Spinal cord (tissue), 10 donors: Measurements from ENCODE around the gene CCDC57. TPM values are rescaled to one million over a fixed set of nuclear protein-coding genes. Genes with fewer than 3 reads are reported as not detected.
A peak's percentile ranks its signal among the peaks of the same experiment; 100 is the strongest.

ENCODE experiments used
- DNase-seq, 6 donors: peaks; one replicate each; pipeline versions ENCODE4 v3.0.0 to v3.0.0-alpha.2; 2013 to 2015; ENCODE audit warnings: low spot score in 6 of 6, low read depth in 4 of 6
- H3K27ac ChIP-seq: one replicate; pipeline ENCODE4 v1.5.1; 2013; ENCODE audit warnings: low read depth, low read length, control low read depth
- H3K27me3 ChIP-seq: one replicate; pipeline ENCODE4 v1.6.1; 2013; ENCODE audit warnings: low read length; ENCODE audit not compliant: control insufficient read depth, insufficient read depth
- H3K36me3 ChIP-seq: one replicate; pipeline ENCODE4 v1.6.1; 2013; ENCODE audit warnings: low read length; ENCODE audit not compliant: control insufficient read depth, insufficient read depth
- H3K4me1 ChIP-seq: one replicate; pipeline ENCODE4 v1.6.1; 2013; ENCODE audit warnings: low read length; ENCODE audit not compliant: control insufficient read depth, insufficient read depth
- H3K4me3 ChIP-seq: one replicate; pipeline ENCODE4 v1.5.1; 2013; ENCODE audit warnings: low read depth, low read length, control low read depth
- H3K9me3 ChIP-seq: one replicate; pipeline ENCODE4 v1.6.1; 2013; ENCODE audit warnings: low read length; ENCODE audit not compliant: control insufficient read depth, insufficient read depth
- WGBS: methylation state at CpG from one replicate; pipeline ENCODE4 v1.1.5; 2013; ENCODE audit warnings: missing lambda C conversion rate; ENCODE audit not compliant: insufficient coverage; 5-methylcytosine and 5-hydroxymethylcytosine counted together
- polyA plus RNA-seq, 2 donors: library from polyadenylated mRNA; unstranded; fragments of 120-200 nt; gene quantifications; one replicate each; pipeline ENCODE4 v1.2.1, GENCODE V29; 2013; ENCODE audit not compliant: insufficient read length in 2 of 2
- total RNA-seq, 2 donors: library from RNA; depleted of rRNA in 1 of 2; stranded (reverse); fragments of 120-200 nt in 1 of 2; fragments of >200 nt in 1 of 2; gene quantifications; one replicate each; pipeline versions ENCODE4 v1.2.3 to v1.2.4, GENCODE V29; 2013 to 2014
- donor health status: healthy.

The CCDC57 gene
- total and polyA plus RNA-seq, 4 donors = 15.3 to 85.3 (median 39.7) TPM

DNA sequence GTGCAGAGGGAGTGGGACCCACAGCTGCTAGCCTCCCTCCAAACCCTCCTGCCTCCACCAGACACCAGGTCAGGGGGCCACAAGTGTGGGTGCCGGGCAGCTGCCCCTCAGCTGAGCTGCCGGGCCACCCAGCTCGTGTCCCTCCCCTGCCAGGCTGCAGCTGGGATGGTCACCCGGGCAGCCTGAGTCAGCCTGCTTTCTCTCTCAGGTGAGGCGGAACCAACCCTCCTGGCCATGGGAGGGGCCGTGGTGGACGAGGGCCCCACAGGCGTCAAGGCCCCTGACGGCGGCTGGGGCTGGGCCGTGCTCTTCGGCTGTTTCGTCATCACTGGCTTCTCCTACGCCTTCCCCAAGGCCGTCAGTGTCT is 23.1 kb upstream of the CCDC57 start:
- no peak overlapping the region for H3K27ac ChIP-seq
- H3K36me3 ChIP-seq = peaks cover 64% of the 10 kb centered on the region
- no peak for DNase-seq
- H3K4me3 ChIP-seq = no peak overlapping the region
- peaks cover 8% of the 10 kb centered on the region for H3K27me3 ChIP-seq
- H3K4me1 ChIP-seq = peaks cover 48% of the 10 kb centered on the region
- no peaks in the 10 kb centered on the region for H3K9me3 ChIP-seq
- WGBS = 74% methylated on average over 15 of the region's 15 CpGs

DNA sequence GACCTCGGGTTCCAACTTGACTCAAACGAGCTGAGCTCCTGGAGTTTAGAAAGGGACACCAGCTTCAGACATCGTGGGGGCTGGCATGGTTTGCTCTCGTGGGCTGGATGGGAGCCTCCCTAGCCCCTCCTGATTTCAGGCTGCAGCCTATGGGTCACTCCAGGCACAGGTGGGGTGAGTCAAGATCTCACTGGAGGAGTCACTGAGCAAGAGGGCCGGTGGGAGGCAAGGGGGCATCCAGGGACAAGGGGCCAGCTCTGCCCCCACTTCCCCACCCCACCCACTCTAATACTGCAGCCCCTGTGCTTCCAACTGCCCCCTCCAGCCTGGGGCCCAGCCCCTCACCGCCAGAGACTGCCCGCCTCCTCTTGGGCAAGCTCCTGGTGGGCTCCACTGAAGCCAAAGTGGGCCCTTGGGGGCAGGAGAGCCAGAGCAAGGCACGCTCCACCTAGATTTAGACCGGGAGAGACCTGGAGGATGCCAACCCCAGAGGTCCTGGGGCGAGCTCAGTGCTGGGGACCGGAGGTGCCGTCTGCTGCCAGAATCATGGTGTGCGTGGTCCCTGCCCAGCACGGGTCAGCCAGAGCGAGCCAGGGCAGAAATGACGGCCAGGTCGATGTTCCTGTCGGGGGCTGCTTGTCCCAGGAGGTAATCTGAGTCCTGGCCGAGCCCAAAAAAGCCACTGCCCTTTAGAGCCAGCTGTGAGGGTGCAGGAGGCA is 22.6 kb upstream of the CCDC57 start:
- WGBS = 88% methylated on average over 18 of the region's 19 CpGs
- no peak overlapping the region for H3K27ac ChIP-seq
- H3K36me3 ChIP-seq = peaks cover 59% of the 10 kb centered on the region
- no peaks in the 10 kb centered on the region for H3K9me3 ChIP-seq
- H3K4me3 ChIP-seq = no peak overlapping the region
- peaks cover 13% of the 10 kb centered on the region for H3K27me3 ChIP-seq
- peaks cover 48% of the 10 kb centered on the region for H3K4me1 ChIP-seq
- no peak for DNase-seq

DNA sequence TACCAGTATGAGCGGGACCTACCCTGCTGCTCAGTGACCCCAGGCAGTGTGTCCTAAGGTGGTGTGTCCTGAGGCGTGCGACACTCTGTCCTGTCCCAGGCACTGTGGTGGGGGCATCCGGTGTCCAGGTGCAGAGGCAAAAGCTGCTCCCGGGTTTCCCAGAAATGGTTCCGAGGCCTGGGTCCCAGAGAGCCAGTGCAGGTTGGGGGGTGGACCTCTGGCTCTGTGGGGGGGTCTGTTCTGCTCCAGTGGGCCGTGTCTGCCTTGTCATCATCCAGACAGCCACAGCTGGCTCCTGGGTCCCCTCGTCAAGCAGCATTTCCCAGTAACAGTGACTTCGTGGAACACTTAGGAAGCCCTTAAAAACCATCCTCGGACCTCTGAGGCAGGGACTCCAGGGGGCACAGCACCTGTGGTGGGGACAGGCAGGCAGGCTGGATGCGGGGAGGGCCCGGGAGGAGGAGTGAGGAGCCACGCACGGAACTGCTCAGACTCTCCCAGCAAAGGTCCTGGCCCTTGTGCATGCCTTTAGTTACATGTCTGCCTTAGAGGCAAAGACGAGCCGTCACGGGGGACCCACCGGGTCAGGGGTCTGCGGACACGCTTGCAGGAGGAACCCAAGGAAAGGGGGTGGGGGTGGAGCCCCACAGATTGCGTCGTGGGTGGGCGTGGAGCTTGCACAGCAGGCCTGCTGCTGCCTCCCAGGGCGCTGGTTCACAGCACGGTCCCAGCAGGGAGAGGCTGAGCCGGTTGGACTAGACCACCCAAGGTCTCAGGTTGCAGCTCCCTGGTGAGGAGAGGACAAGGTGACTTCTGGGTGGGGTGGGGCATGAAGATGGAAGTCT is 21.8 kb upstream of the CCDC57 start:
- H3K36me3 ChIP-seq = peaks cover 51% of the 10 kb centered on the region
- peaks cover 21% of the 10 kb centered on the region for H3K27me3 ChIP-seq
- DNase-seq = no peak
- no peak overlapping the region for H3K4me3 ChIP-seq
- 73% methylated on average over 25 of the region's 26 CpGs for WGBS
- no peak overlapping the region for H3K27ac ChIP-seq
- H3K9me3 ChIP-seq = no peaks in the 10 kb centered on the region
- H3K4me1 ChIP-seq = peaks cover 53% of the 10 kb centered on the region

DNA sequence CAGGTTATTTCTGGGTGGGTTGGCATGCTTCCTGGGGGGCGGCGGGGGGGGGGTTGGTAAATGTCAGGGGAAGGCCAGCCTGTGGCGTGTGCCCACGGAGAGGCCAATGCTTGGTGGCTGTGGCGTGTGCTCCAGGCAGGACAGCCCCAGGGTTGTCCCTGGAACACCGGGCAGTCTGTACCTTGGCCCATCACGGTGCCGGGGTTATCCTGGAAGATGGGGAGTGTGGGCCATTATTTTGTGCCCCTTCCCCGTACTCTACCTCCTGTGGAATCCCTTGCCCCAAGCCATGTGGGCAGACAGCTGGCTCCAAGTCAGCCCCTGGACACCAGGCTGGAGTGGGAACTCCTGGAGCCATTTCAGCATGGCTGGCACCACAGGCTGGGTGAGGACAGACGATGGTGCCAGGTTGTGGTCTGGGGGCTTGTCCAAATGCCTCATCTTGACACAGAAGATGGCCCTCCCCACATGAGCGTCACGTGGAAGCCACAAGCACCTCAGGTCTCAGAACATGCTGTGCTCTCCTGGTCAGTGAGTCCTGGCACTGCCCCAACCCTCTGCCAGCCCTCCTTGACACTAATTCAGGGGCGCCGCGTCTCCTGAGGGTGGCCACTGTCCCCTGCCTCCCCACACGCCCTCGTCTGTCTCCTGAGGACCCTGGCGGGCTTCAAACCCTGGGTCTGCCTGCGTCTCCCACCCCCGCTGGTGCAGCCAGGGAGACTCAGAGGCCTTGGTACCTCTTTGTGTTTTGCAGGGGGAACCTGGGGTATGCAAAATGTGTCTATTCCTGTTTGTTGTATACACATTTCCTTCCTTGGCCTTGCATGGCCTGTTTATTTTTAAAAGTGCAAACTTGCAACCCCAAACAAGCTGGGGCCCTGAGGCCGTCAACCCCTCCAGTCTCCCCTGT is 20.5 kb upstream of the CCDC57 start:
- Histone ChIP-seq H3K36me3 (peaks cover 38% of the 10 kb centered on the region), H3K27ac (no peak overlapping the region), H3K27me3 (peaks cover 31% of the 10 kb centered on the region), H3K4me3 (no peak overlapping the region), H3K9me3 (no peaks in the 10 kb centered on the region), H3K4me1 (peaks cover 60% of the 10 kb centered on the region)
- DNase-seq = no peak
- WGBS = 66% methylated on average over 13 of the region's 21 CpGs

DNA sequence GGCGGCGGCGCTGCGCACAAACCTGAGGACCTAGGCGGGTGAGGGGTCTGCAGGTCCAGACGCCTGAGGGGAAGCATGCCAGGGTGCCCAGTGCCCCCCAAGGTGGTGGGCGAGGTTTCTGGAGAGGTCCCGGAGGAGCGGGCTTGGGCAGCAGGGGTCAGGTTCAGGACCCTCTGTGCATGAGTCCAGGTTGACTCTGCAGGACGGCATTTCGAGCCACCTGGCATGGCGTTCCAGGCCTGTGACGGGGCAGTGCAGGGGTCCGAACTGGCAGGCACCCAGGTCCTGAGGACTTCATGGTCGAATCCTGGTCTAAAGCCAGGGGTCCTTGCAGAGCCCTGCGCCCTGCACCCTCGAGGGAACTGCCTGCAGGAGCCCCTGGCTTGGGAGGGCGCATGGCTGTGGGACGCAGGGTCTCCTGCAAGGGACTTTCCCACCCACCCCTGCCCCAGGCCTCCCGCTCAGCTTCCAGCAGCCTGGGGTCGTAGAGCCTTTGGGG is 19.7 kb upstream of the CCDC57 start:
- 69% methylated on average over 17 of the region's 21 CpGs for WGBS
- H3K36me3 ChIP-seq = peaks cover 30% of the 10 kb centered on the region
- no peak for DNase-seq
- H3K27me3 ChIP-seq = peaks cover 39% of the 10 kb centered on the region
- H3K4me1 ChIP-seq = peaks cover 61% of the 10 kb centered on the region
- H3K27ac ChIP-seq = no peak overlapping the region
- no peaks in the 10 kb centered on the region for H3K9me3 ChIP-seq
- no peak overlapping the region for H3K4me3 ChIP-seq

DNA sequence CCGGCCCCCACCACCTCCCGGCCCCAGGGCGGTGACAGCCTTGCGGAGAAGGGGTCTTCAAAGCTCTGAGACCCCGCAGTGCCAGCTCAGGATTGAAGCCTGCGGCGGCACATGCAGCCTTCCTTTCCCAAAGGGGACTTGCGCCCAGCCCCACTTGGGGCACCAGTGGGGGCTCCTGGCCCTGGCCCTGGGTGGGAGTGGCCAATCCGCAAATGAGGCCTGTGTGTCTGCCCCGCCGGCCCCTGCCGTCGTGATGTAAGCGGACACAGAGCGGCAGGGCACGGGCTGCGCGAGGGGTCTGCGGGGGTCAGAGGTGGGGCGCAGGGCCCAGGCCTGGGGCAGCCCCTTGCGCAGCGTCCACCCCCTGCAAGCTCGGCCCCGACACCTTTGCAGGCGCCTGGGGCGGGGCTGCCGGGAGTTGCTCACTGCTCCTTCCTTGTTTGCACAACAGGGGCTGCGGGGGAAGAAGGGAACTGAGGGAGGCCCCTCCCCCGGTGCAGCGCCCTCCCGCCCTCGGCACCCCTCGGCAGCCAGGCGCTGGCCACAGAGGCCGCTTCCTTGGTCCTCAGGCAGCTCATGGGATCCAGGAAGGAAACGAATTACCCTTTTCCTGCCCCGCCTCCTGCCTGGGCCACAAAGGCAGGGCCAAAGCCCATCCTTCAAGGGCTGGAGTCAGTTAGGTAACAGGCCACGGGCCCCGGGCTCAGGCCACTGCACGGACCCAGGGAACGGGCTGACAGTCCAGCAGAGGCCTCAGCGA is 19.1 kb upstream of the CCDC57 start:
- Histone ChIP-seq H3K4me3 (peak overlapping the region; percentile 36), H3K27me3 (peaks cover 43% of the 10 kb centered on the region), H3K27ac (peak overlapping the region; percentile 50), H3K9me3 (no peaks in the 10 kb centered on the region), H3K4me1 (peaks cover 58% of the 10 kb centered on the region), H3K36me3 (peaks cover 24% of the 10 kb centered on the region)
- DNase-seq = peak in 1 of 6 donors; percentile 61
- WGBS = 11% methylated on average over 42 of the region's 42 CpGs

DNA sequence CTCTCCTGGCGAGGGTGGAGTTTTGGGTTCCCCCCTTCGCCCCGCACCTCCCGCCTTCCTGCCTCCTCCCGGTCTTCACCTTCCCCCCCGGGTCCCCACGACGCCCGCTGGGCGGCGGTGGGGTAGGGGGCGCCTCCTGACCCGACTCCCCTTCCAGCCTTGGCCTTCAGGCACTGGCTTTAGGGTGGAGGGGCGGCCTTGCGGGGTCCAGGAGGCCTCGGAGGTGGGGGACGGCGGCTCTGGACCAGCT is 18.6 kb upstream of the CCDC57 start:
- peak overlapping the region; percentile 50 for H3K27ac ChIP-seq

DNA sequence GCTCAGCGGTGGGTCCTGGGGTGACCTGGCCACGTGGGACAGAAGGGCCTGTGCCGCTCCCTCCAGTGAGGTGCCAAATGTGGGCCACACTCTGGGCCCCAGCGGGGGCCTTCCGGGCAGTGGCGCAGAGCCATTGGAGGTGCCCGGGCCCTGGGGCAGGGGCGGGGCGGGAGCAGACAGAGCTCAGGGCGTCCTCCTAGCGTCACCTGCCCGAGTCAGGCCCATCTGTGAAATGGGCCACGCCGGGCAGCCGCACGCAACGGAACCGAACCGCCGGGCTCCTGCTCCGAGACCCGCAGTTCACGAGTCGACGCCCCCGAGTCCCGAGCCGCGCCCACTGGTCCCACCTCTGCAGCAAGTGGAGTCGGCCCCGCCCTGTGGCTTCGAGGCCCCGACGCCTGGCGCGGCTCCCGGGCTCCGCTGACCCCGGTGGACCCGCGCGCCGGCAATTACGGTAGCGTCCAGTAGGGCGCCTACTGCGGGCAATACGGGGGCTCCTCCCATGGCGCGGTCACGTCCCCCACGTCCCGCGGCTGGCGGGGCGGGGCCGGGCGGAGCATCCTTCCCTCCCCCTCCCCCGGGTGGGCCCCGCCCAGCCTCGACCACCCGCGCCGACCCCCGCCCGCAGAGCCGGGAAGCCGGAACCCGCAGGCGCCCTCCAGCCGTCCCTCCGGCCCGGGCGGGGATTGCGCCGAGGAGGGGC is 18.1 kb upstream of the CCDC57 start:
- H3K27me3 ChIP-seq = peaks cover 43% of the 10 kb centered on the region
- peak overlapping the region; percentile 25 for H3K27ac ChIP-seq
- WGBS = 13% methylated on average over 74 of the region's 76 CpGs
- peaks cover 14% of the 10 kb centered on the region for H3K36me3 ChIP-seq
- H3K4me3 ChIP-seq = peak overlapping the region; percentile 36
- peak in 2 of 6 donors; percentile 48 to 82 for DNase-seq
- H3K9me3 ChIP-seq = no peaks in the 10 kb centered on the region
- H3K4me1 ChIP-seq = peaks cover 48% of the 10 kb centered on the region

More for the DNA sequence above, 18.6 kb upstream of the CCDC57 start:
- peaks cover 43% of the 10 kb centered on the region for H3K27me3 ChIP-seq
- H3K9me3 ChIP-seq = no peaks in the 10 kb centered on the region
- peaks cover 53% of the 10 kb centered on the region for H3K4me1 ChIP-seq
- peaks cover 19% of the 10 kb centered on the region for H3K36me3 ChIP-seq
- H3K4me3 ChIP-seq = peak overlapping the region; percentile 36
- no peak for DNase-seq
- WGBS = 0% methylated on average over 12 of the region's 18 CpGs
